ENCODE results near the gene TCF7L2. TPM values are rescaled to one million over a fixed set of nuclear protein-coding genes. Genes with fewer than 3 reads are reported as not detected.

The TCF7L2 gene
- total and polyA plus RNA-seq, 2 donors (not counting 1 experiment from before 2014, with no cell fraction given): 3.4 to 5.0 TPM

DNA sequence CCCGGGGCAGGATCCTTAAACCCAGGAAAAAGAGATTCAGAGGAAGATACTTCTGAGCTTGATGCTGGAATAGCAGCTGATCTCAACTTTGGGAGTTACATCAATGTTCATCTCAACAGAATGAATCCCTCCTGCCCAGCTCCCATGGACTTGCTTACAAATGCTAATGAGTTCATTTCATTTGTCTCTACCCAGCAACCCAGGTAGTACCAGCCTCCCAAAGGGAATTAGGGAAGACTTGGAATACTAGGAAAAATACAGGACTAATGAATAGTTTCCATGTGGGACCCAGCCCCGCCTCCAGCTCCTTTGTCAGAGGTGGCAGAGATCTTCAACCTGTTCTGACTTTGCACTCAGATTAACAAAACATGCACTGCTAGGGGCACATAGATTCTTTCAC lies 22.1 kb upstream of the TCF7L2 start:
- H3K4me1 ChIP-seq (ENCODE audit: control insufficient read depth, extremely low read depth, insufficient read depth, low read length): no peaks in the 10 kb centered on the region
- no peak overlapping the region for H3K4me3 ChIP-seq (replicated peaks in 1 of 4; ENCODE audit: control extremely low read depth in 1 of 4, insufficient read depth in 1 of 4, low read depth in 3 of 4, low read length in 4 of 4)
- DNase-seq (ENCODE audit: low read depth in 2 of 2): no peak
- H3K36me3 ChIP-seq (ENCODE audit: control insufficient read depth, insufficient read depth, low read length): no peaks in the 10 kb centered on the region
- TF ChIP-seq EZH2 (IDR thresholded peaks at IDR 0.05; ENCODE audit: low read length, missing control alignments): no peak
- TF ChIP-seq, protein P1, sequence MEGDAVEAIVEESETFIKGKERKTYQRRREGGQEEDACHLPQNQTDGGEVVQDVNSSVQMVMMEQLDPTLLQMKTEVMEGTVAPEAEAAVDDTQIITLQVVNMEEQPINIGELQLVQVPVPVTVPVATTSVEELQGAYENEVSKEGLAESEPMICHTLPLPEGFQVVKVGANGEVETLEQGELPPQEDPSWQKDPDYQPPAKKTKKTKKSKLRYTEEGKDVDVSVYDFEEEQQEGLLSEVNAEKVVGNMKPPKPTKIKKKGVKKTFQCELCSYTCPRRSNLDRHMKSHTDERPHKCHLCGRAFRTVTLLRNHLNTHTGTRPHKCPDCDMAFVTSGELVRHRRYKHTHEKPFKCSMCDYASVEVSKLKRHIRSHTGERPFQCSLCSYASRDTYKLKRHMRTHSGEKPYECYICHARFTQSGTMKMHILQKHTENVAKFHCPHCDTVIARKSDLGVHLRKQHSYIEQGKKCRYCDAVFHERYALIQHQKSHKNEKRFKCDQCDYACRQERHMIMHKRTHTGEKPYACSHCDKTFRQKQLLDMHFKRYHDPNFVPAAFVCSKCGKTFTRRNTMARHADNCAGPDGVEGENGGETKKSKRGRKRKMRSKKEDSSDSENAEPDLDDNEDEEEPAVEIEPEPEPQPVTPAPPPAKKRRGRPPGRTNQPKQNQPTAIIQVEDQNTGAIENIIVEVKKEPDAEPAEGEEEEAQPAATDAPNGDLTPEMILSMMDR (conservative IDR thresholded peaks at IDR 0.05 in 1 of 2, IDR thresholded peaks at IDR 0.05 in 1 of 2; ENCODE audit: low read depth in 1 of 2, low read length in 2 of 2): no peak
- no peaks in the 10 kb centered on the region for H4K20me1 ChIP-seq (ENCODE audit: control insufficient read depth, extremely low read depth, insufficient read depth, low read length)
- no peaks in the 10 kb centered on the region for H3K27me3 ChIP-seq (ENCODE audit: control insufficient read depth, insufficient read depth, low read length)
- H2AFZ ChIP-seq (ENCODE audit: low read length): no peak overlapping the region
- no peak overlapping the region for H3K4me2 ChIP-seq (ENCODE audit: extremely low read depth, insufficient read depth, low read length)
- H3K79me2 ChIP-seq (ENCODE audit: control insufficient read depth, insufficient read depth, low read length): no peaks in the 10 kb centered on the region
- no peaks in the 10 kb centered on the region for H3K9me3 ChIP-seq (ENCODE audit: control insufficient read depth, insufficient read depth, low read depth, low read length)
- H3K27ac ChIP-seq (ENCODE audit: insufficient read depth, low read length): no peak overlapping the region
- H3K9ac ChIP-seq (ENCODE audit: insufficient read depth, low read length): no peak overlapping the region

DNA sequence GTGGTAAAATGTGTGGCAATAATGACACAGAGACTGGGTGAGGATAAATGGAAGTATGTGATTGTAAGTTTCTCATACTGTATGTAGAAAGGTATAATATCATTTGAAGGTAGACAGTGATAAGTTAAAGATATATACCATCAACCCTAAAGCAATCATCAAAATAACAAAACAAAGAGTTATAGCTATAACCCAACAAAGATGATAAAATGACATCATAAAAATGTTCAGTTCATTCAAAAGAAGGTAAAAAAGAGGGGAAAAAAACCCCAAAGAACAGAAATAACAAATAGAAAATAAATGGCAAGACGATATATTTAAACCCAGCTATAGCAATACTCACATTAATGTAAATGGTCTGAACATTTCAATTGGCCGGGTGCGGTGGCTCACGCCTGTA lies 17.4 kb upstream of the TCF7L2 start:
- no peak overlapping the region for H3K27ac ChIP-seq (ENCODE audit: insufficient read depth, low read length)
- H2AFZ ChIP-seq (ENCODE audit: low read length): no peak overlapping the region
- DNase-seq (ENCODE audit: low read depth in 2 of 2): no peak
- no peak overlapping the region for H3K9ac ChIP-seq (ENCODE audit: insufficient read depth, low read length)
- H3K4me1 ChIP-seq (ENCODE audit: control insufficient read depth, extremely low read depth, insufficient read depth, low read length): no peaks in the 10 kb centered on the region
- H4K20me1 ChIP-seq (ENCODE audit: control insufficient read depth, extremely low read depth, insufficient read depth, low read length): no peaks in the 10 kb centered on the region
- H3K4me2 ChIP-seq (ENCODE audit: extremely low read depth, insufficient read depth, low read length): no peak overlapping the region
- TF ChIP-seq, protein P1 (conservative IDR thresholded peaks at IDR 0.05 in 1 of 2, IDR thresholded peaks at IDR 0.05 in 1 of 2; ENCODE audit: low read depth in 1 of 2, low read length in 2 of 2): no peak
- no peak for TF ChIP-seq EZH2 (IDR thresholded peaks at IDR 0.05; ENCODE audit: low read length, missing control alignments)
- no peaks in the 10 kb centered on the region for H3K27me3 ChIP-seq (ENCODE audit: control insufficient read depth, insufficient read depth, low read length)
- no peak overlapping the region for H3K4me3 ChIP-seq (replicated peaks in 1 of 4; ENCODE audit: control extremely low read depth in 1 of 4, insufficient read depth in 1 of 4, low read depth in 3 of 4, low read length in 4 of 4)
- no peaks in the 10 kb centered on the region for H3K9me3 ChIP-seq (ENCODE audit: control insufficient read depth, insufficient read depth, low read depth, low read length)
- H3K36me3 ChIP-seq (ENCODE audit: control insufficient read depth, insufficient read depth, low read length): no peaks in the 10 kb centered on the region
- H3K79me2 ChIP-seq (ENCODE audit: control insufficient read depth, insufficient read depth, low read length): no peaks in the 10 kb centered on the region

DNA sequence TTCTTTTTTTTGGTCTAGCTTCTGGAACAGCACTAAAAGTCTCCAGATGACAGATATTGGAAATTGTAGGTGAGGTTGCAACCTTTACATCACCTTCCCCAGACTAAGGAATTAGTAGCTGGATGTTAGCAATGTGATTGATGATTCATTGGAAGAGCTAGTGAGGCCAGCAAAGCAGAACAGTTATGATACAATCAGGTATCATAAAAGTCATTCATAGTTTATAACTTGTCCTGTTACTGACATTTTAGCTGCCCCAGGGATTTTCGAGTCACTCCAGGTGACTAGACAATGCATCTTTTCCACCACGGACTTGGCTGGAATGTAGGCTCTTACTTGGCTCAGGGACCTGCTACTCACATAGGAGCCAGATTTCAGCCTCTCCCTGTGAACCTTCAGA lies 15.9 kb upstream of the TCF7L2 start:
- no peaks in the 10 kb centered on the region for H3K79me2 ChIP-seq (ENCODE audit: control insufficient read depth, insufficient read depth, low read length)
- no peak overlapping the region for H3K4me3 ChIP-seq (replicated peaks in 1 of 4; ENCODE audit: control extremely low read depth in 1 of 4, insufficient read depth in 1 of 4, low read depth in 3 of 4, low read length in 4 of 4)
- TF ChIP-seq EZH2 (IDR thresholded peaks at IDR 0.05; ENCODE audit: low read length, missing control alignments): no peak
- TF ChIP-seq, protein P1 (conservative IDR thresholded peaks at IDR 0.05 in 1 of 2, IDR thresholded peaks at IDR 0.05 in 1 of 2; ENCODE audit: low read depth in 1 of 2, low read length in 2 of 2): no peak
- DNase-seq (ENCODE audit: low read depth in 2 of 2): no peak
- H4K20me1 ChIP-seq (ENCODE audit: control insufficient read depth, extremely low read depth, insufficient read depth, low read length): no peaks in the 10 kb centered on the region
- no peaks in the 10 kb centered on the region for H3K36me3 ChIP-seq (ENCODE audit: control insufficient read depth, insufficient read depth, low read length)
- H3K4me1 ChIP-seq (ENCODE audit: control insufficient read depth, extremely low read depth, insufficient read depth, low read length): no peaks in the 10 kb centered on the region
- H3K27ac ChIP-seq (ENCODE audit: insufficient read depth, low read length): no peak overlapping the region
- no peak overlapping the region for H2AFZ ChIP-seq (ENCODE audit: low read length)
- no peaks in the 10 kb centered on the region for H3K27me3 ChIP-seq (ENCODE audit: control insufficient read depth, insufficient read depth, low read length)
- no peaks in the 10 kb centered on the region for H3K9me3 ChIP-seq (ENCODE audit: control insufficient read depth, insufficient read depth, low read depth, low read length)
- H3K4me2 ChIP-seq (ENCODE audit: extremely low read depth, insufficient read depth, low read length): no peak overlapping the region
- no peak overlapping the region for H3K9ac ChIP-seq (ENCODE audit: insufficient read depth, low read length)
